AG09319 (cell line): ENCODE results near the gene ADPRHL1.

ENCODE experiments used
- DNase-seq: peaks from one replicate; pipeline ENCODE4 v3.0.0-alpha.2; 2010; ENCODE audit warnings: low read depth; ENCODE audit errors: extremely low read depth
- CTCF ChIP-seq: IDR thresholded peaks from 2 replicates; pipeline ENCODE4 v1.5.1; 2011; ENCODE audit warnings: low read depth, mild to moderate bottlenecking, inconsistent platforms, low read length, moderate library complexity

ADPRHL1 gene

GRCh38 chr13:113402471-113403254, 50.6 kb downstream of the ADPRHL1 start:
- no peak for DNase-seq
- no peak for TF ChIP-seq CTCF

- DNase-seq = no peak
- no peak for TF ChIP-seq CTCF
These were observed 51.6 kb downstream of the ADPRHL1 start for GRCh38 chr13:113401452-113402415.

- TF ChIP-seq CTCF = no peak
- no peak for DNase-seq
These were observed 52.5 kb downstream of the ADPRHL1 start for GRCh38 chr13:113400621-113401451.

- TF ChIP-seq CTCF = no peak
- no peak for DNase-seq
These were observed 53.5 kb downstream of the ADPRHL1 start for GRCh38 chr13:113399755-113400149.

- no peak for TF ChIP-seq CTCF
- DNase-seq = no peak
These were observed 54.1 kb downstream of the ADPRHL1 start for GRCh38 chr13:113398963-113399754.

- no peak for DNase-seq
- no peak for TF ChIP-seq CTCF
These were observed 55.5 kb downstream of the ADPRHL1 start for GRCh38 chr13:113397608-113398425.
